NB4 (cell line): ENCODE measurements around the gene JPH3.

Source experiments
- MYC ChIP-seq: IDR thresholded peaks from 2 replicates; pipeline ENCODE4 v1.6.1; 2011; ENCODE audit warnings: low read depth, low read length
- POLR2A ChIP-seq: IDR thresholded peaks from 2 replicates; pipeline ENCODE4 v1.6.1; 2011; ENCODE audit warnings: mild to moderate bottlenecking; ENCODE audit not compliant: insufficient read length; ENCODE audit errors: extremely low read depth
- TF ChIP-seq, protein P1 (sequence below): IDR thresholded peaks from one replicate; pipeline ENCODE4 v1.5.1; 2012; ENCODE audit warnings: low read depth, low read length

DNA sequence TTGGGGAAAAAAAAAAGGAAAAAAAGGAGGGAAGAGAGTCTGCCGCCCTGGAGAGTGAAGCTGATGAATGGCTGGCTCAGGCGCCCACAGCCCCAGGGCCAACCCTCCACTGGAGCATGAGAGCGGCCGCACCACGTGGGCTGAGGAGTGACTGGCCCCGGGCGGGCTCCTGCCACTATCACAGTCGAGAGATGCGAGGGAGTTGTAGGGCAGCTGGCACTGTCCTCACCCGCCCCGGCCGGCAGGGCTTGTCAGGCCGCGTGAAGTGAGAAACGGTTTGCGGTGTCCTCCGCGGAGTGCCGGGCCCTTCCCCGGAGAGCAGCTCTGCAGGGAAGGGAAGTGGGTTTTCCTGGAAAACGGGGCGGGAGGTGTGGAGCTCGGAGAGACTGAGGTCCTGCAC, 45.9 kb downstream of the JPH3 start:
- TF ChIP-seq, protein P1, sequence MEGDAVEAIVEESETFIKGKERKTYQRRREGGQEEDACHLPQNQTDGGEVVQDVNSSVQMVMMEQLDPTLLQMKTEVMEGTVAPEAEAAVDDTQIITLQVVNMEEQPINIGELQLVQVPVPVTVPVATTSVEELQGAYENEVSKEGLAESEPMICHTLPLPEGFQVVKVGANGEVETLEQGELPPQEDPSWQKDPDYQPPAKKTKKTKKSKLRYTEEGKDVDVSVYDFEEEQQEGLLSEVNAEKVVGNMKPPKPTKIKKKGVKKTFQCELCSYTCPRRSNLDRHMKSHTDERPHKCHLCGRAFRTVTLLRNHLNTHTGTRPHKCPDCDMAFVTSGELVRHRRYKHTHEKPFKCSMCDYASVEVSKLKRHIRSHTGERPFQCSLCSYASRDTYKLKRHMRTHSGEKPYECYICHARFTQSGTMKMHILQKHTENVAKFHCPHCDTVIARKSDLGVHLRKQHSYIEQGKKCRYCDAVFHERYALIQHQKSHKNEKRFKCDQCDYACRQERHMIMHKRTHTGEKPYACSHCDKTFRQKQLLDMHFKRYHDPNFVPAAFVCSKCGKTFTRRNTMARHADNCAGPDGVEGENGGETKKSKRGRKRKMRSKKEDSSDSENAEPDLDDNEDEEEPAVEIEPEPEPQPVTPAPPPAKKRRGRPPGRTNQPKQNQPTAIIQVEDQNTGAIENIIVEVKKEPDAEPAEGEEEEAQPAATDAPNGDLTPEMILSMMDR: no peak
- TF ChIP-seq POLR2A (no peak), MYC (no peak)
